ENCODE measurements around the gene SEC61A2.

SEC61A2 gene

GRCh38 chr10:12202226-12202625 is 72.7 kb downstream of the SEC61A2 start:
- H3K27me3 ChIP-seq, result no peaks in the 10 kb centered on the region
- no peaks in the 10 kb centered on the region for H3K4me1 ChIP-seq
- H3K36me3 ChIP-seq, result peaks cover 57% of the 10 kb centered on the region
- H3K9me3 ChIP-seq, result no peaks in the 10 kb centered on the region
- no peak overlapping the region for H3K4me3 ChIP-seq (ENCODE audit: low read depth, low read length)
- no peak for TF ChIP-seq CTCF (IDR thresholded peaks at IDR 0.05; ENCODE audit: low read depth, low read length)
- no peak for DNase-seq

- no peak for TF ChIP-seq CTCF (IDR thresholded peaks at IDR 0.05; ENCODE audit: low read depth, low read length)
- Histone ChIP-seq H3K36me3 (peaks cover 65% of the 10 kb centered on the region), H3K27me3 (no peaks in the 10 kb centered on the region)
These were observed 75.6 kb downstream of the SEC61A2 start for GRCh38 chr10:12205082-12205481.

GRCh38 chr10:12207114-12207513 is 77.6 kb downstream of the SEC61A2 start:
- Histone ChIP-seq H3K4me1 (no peaks in the 10 kb centered on the region), H3K36me3 (peaks cover 66% of the 10 kb centered on the region)

More at GRCh38 chr10:12205082-12205481, 75.6 kb downstream of the SEC61A2 start:
- Histone ChIP-seq H3K4me3 (ENCODE audit: low read depth, low read length) (no peak overlapping the region), H3K9me3 (no peaks in the 10 kb centered on the region), H3K4me1 (no peaks in the 10 kb centered on the region)
- DNase-seq, result no peak

GRCh38 chr10:12208460-12208859 is 79.0 kb downstream of the SEC61A2 start:
- DNase-seq, result no peak

More at GRCh38 chr10:12207114-12207513, 77.6 kb downstream of the SEC61A2 start:
- Histone ChIP-seq H3K9me3 (no peaks in the 10 kb centered on the region), H3K27me3 (no peaks in the 10 kb centered on the region), H3K4me3 (ENCODE audit: low read depth, low read length) (no peak overlapping the region)
- TF ChIP-seq CTCF (IDR thresholded peaks at IDR 0.05; ENCODE audit: low read depth, low read length), result no peak
- DNase-seq, result no peak

GRCh38 chr10:12212454-12212853 is 83.0 kb downstream of the SEC61A2 start:
- H3K27me3 ChIP-seq, result no peaks in the 10 kb centered on the region
- peaks cover 64% of the 10 kb centered on the region for H3K36me3 ChIP-seq
- TF ChIP-seq CTCF (IDR thresholded peaks at IDR 0.05; ENCODE audit: low read depth, low read length), result no peak
- no peaks in the 10 kb centered on the region for H3K9me3 ChIP-seq
- peaks cover 5% of the 10 kb centered on the region; the same call in 1 of the 2 replicates for H3K4me1 ChIP-seq
- H3K4me3 ChIP-seq (ENCODE audit: low read depth, low read length), result no peak overlapping the region
- no peak for DNase-seq

More at GRCh38 chr10:12208460-12208859, 79.0 kb downstream of the SEC61A2 start:
- Histone ChIP-seq H3K27me3 (no peaks in the 10 kb centered on the region), H3K9me3 (no peaks in the 10 kb centered on the region), H3K4me3 (ENCODE audit: low read depth, low read length) (no peak overlapping the region), H3K36me3 (peaks cover 60% of the 10 kb centered on the region), H3K4me1 (no peaks in the 10 kb centered on the region)
- no peak for TF ChIP-seq CTCF (IDR thresholded peaks at IDR 0.05; ENCODE audit: low read depth, low read length)

- no peak for TF ChIP-seq CTCF (IDR thresholded peaks at IDR 0.05; ENCODE audit: low read depth, low read length)
- no peaks in the 10 kb centered on the region for H3K9me3 ChIP-seq
- peaks cover 62% of the 10 kb centered on the region for H3K36me3 ChIP-seq
- H3K4me3 ChIP-seq (ENCODE audit: low read depth, low read length), result no peak overlapping the region
- no peaks in the 10 kb centered on the region for H3K27me3 ChIP-seq
- DNase-seq, result no peak
- peaks cover 5% of the 10 kb centered on the region; the same call in 1 of the 2 replicates for H3K4me1 ChIP-seq
These were observed 84.1 kb downstream of the SEC61A2 start for GRCh38 chr10:12213621-12214020.
